NCI-H2081 (cell line): Measurements from ENCODE around the gene NGB.

Experiments
- DNase-seq, 2 experiments: peaks; one replicate each; lab custom pipeline; 2025; lab: John Stamatoyannopoulos, UW

Gene NGB

DNA sequence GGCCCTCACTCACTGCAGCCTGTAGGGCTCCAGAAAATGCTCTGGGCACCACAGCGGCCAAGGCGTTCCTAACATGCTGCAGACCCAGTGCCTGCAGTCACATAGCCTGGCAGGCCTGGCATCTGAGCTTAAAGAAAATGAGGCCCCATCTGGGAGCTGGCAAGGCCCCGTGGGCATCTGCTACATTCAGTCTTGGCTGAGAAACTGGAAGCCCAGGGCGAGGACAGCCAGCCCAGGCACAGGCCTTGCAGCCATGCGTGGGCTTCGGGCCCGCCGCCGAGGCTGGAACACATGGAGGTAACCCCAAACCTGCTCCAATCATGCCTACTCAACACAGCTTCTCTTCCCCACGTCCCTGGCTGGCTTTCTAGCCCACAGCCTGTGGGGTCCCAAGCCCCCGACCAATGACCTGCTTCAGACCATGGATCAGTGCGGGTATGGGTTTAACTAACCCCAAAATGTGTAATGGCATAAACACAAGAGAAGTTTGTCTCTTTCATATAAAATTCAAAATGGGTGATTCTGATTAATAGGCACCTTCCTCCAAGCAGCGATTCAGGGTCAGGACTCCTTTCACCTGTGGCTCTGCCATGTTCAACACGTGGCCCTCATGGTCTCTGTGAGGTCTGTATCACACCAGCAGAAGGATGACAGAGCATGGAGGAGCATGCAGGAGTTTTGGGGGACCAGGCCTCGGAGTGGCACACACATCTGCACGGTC is 6.4 kb downstream of the NGB start:
- no peak for DNase-seq

DNA sequence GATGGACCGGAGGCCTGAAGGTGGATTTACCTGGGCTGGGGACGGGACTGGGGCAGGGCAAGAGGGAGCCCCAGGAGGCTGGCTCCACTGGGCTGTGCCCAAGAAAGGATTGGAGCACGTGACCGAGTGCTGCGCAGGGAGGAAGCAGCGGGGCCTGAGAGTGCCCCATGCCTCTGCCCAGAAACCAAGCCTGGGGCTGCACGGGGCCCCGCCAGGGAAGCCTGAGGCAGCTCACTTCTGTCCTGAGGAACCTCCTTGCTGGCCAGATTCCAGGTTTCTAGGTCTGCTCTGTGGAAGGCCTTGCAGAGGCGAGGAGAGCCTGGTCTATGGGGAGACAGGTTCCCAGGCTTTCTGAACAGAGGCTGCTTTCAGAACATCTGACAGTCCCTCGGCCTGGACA is 10.4 kb downstream of the NGB start:
- DNase-seq, result no peak

DNA sequence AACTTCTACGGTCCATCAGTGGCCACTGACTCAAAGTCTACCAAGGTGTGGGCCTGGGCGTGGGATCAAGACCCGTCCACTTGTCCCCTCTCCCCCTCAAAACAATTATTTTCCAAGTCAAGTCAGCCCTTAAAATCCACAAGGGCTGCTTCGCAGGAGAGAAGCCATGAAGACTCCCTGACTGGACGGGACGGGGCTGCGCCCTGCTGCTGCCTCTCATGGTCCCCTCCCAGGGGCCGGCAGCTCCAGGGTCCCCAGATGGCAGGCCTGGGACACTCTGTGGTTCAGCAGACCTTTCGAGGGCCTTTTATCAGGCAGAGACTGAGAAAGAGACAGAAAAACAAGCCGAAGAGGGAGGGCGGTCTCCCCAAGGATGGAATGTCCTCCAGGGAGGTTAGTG is 10.8 kb downstream of the NGB start:
- no peak for DNase-seq

DNA sequence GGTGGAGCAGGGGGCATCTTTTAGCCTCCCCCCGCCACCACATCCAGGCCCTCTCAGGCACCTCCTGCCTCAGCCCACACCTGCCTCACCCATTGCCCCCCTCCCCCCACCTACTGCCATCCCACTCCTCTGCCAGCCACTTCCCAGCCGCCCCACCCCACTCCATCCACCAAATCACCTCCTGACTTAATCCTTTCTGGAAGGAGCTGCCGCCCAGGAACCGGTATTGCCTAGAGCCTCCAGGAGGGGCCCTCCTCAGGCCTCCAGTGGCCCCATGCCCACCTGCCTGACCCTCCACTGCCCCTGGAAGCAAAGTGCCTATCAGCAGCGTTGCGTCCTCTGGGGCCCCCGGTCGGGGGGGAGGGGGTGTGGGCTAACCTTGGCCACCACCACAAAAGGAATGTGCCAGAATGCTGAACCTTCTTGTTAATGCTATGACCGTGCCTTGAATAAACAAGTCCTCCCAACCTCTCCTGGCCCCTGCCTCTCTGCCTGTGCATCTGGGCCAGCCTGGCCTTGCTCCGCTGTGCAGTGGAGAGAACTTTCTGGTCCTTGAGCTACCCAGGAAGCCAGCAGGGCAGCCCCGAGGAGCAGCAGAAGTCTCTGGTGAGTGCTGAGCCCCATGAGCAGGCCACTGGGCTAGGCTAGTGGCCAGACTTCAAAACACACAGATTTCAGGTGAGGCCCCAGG is 11.8 kb downstream of the NGB start:
- no peak for DNase-seq

DNA sequence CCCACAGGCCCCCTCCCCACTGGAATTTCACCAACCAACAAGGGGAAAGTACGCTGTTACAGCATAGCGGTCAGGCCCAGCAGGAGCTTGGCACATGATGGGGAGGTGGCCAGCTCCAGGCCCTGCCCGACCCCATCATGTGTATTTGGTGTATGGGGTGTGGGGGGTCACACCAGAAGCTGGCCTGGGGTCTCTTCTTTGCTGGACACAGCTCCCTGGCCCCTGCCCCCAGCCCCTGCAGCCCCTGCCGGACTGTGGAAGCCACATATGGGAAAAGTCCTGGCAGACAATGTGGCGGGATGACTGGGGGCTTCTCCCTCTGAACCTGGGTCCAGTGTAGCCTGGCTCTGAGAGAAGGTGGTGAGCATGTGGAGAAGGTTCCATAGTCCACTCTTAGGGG is 12.4 kb downstream of the NGB start:
- no peak for DNase-seq

DNA sequence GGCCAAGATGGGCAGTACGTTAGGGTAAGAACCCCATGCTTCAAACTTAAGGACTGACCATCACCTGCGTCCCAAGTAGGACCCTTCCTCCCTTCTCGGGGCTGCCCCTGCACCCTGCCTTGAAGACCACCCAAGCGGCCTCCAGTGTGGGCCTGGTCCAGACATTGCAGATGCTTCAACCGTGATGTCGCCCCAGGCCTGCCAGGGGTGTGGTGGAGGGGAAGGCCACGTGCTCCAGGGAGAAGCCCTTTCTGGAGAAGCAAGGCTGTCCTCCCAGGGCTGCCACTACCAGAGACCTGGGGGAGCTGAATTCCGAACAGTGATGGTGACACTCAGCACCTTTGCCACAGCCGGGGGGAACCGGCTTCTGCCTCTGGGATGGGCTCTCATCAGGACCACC is 13.3 kb downstream of the NGB start:
- DNase-seq, result no peak

DNA sequence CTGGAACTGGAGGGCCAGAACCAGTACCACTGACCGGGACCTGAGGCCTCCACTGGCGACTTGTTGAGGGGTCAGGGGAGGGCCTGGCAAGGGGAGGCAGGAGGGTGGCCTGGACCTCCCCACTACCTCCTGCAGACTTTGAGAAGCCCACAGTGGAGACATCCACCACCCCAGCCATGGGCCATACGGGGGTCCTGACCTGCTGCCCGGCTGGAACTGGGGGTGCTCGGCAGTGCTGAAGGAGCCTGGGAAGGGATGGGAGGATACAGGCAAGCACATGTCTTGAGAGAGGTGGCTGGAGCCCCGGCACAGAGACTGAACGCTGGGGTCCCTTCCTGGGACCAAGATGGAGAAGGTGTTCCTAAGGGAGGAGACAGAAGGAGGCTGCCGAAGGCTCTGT is 14.3 kb downstream of the NGB start:
- no peak for DNase-seq

DNA sequence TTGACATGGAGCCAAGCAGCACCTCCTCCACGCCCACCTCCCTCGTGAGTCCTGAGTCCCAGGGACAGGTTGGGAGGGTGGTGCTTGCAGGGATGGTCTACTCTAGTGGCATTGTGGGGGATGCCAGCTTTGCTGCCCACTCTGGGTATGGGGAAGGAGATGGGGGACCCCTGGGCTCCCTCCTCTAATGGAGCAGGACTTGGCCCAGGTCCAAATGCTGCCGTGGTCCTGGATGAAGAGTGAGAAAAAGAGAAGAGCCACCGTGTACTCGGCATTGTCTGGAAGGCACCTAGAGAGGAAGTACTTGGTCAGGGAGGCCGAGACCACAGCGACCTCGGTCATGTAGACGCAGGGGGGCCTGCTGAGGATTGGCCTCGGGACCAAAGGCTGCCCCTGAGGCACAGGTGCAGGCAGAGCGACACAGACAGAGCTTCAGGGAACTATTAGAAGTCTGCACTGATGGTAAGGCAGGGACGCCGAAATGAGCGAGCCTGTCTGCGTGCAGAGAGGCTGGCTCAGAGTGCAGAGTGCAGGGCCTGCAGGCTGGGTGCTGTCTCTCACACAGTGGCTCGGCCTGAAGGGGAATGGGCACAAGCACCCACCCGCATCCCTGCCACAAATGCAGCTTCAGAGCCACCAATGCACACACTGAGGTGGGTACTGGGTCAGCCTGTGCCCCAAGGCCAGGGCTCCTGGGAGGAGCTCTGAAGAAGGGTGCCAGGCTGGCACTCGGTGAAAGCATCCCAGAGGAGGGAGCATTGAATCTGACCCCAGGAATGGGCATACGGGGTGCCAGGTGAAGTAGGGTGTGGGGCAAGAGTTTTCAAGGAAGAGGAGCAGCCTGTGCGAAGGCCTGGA is 17.4 kb downstream of the NGB start:
- DNase-seq, result no peak

DNA sequence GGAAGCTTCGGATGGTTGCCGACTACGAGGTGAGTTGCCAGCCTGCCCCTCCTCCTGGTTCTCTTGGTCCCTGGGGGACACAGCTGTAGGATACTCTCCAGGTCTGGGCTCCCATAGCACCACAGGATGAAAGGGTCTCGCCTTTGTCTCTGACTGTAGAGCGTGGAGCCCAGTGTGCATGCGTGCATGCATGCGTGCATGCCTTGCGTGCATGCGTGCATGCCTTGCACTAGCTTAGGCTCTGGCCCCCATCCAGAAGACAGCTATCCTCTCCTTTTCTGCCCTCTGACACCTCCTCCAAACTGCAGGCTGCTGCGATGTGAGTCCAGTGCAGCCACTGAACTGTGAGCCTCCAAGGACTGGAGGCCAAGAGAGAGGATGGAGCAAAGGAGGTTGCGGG is 19.1 kb downstream of the NGB start:
- no peak for DNase-seq

DNA sequence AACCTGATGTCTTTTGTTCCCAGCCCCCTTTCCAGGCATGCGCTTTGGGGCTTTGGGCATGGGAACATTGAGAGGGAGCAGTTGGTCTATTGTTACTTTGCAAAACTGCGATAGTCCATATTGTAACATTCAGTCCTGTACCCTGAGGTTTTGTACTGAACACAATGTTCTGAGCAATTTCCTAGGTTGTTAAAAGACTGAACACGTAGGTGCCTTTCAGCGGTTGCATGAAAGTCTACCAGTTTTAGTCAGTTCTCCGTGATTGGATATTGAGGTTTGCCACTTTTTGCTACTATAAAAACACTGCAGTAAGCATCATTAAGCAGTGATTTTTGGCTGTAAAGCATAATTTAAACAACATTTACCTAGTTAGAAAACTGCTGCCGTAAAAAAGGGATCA is 20.1 kb downstream of the NGB start:
- DNase-seq, result no peak

DNA sequence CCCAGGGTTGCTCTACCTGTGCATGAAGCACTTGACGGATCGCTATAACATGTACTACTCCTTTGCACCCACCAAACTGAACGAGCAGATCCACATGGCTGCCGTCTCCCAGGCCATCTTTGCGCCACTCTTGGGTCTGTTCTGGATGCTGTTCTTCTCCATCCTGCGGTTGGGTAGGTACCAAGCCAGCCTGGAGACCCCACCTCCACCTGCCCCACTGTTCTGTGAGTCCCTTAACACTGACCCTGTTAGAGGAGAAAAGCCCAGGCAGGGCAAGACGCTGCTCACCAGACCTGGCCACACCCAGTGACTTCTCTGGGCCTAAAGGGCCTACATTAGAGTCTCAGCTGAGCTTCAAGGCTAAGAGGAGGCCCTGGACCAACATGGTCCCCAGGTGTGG is 21.7 kb downstream of the NGB start:
- DNase-seq, result no peak

DNA sequence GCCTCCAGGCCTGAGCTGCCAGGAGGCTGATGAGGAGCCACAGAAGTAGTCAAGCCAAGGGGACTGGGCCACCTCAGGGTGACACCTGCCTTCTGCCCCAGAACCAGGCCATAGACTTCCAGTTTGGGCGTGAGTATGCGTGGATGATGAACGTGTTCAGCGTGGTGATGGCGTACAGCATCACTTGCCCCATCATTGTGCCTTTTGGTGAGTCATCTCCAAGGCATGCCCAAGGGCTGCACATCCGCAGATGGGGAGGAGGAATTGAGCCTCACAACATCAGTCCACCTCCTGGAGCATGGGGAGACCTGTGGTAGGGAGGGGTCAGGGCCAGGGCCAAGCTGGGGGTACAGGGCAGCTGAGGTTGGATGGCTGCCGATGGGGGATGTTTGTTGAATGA is 22.3 kb downstream of the NGB start:
- DNase-seq, result no peak

DNA sequence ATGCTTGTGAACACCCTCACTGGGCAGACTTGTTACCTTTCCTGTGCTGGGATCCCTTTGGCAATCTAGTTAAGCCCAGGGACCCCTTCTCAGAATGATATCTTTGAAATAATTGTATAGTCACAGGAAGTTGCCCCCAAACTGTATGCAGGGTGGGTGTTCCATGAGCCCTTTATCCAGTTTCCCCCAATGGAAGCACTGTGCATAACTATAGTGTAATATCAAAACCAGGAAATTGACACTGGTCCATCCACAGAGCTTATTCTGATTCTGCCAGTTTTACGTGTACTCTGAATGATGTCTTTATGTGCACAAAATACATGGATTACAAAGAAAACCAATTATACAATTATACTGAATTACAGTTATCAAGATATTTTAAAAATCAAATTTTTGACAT is 24.2 kb downstream of the NGB start:
- DNase-seq, result no peak

DNA sequence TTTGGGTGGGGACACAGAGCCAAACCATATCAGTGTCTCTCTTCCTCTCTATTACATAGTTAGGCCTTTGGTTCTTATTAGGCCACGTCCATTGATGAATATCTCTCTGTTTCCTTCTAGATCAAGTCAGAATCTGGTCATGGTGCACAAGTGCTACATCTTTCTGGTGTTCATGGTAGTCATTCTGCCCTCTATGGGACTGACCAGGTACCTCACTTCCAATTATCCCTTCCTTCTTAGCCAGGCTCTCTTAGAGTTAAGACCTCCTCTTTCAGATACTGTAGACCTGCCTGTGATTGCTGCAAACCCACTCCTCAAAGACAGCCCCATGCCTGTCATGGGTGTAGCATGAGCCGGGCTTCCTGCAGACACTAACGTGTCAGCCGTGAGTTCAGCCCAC is 25.2 kb downstream of the NGB start:
- DNase-seq, result no peak

DNA sequence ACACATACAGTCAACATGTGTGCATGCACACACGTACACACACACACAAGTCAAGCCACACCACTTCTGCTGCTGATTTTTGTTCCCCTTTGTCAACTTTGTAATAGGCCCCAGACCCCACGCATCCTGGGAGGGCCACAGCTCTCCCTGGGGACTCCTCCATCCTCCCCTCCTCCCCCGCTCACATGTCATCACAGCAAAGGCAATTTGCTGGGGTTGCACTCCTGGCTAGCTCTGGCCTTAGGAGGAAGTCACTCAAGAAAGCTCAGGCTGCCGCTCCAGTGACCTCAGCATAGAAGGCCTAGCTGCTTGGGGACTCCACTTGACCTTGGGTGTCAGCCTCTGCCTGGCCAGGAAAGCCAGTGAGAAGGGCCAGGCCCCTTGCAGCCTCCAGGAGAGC is 27.2 kb downstream of the NGB start:
- DNase-seq, result no peak

DNA sequence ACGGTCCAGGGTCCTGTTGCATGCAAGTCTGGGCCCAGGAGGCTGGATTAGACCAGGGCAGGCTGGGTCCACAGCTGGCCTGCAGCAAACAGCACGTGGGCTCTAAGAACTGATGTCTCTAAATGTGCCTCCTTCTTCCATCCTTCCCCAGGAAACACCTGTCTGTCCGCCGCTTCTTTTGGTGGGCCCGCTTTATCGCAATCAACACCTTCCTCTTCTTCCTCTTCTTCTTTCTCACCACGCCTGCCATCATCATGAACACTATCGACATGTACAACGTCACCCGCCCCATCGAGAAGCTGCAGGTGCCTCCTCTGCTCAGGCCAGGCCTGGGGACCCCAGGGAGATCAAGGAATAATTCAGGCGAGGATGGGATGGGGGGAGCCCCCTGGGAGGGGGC is 28.3 kb downstream of the NGB start:
- no peak for DNase-seq

DNA sequence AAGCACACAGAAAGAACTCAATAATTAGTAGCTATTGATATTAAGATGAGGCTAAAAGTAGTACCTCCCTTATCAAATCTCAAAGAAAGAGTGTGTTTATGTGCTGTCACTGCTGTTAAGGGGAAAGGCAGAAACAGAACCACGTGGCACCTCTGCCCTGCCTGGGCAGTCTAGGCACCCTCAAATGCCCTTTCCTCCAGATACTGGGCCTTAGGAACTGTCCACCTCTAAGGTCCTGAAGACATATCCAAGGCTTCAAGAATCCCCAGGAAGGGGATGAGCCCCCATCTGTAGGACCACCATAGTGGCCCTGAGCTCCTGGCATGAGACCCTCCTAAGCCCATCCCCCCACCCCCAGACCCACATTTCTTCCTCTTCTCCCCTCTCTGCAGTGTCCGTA is 29.1 kb downstream of the NGB start:
- no peak for DNase-seq

DNA sequence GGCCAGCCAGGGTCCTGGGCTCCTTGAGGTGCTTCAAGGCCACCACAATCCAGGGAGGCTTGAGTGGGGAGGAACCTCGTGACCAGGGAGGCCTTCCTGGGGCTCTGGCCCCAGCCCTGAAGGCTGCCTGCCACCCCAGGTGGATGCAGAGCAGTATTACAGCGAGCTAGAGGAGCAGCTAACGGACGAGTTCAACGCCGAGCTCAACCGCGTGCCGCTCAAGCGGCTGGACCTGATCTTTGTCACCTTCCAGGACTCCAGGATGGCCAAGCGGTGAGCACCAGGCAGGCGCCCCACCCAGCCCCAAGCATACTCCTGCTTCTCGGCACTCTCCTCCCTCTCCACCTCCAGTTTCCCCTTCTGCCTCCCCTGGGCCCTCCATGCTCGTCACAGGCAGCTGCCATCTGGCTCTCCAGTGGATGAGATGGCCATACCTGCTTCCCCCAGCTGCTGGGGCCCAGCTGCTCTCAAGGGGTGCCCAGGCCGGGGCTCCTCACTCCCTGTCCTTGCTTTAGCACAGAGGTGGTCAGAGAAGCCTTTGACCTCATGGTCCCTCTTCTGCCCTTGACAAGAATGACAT is 30.6 kb downstream of the NGB start:
- DNase-seq, result no peak

DNA sequence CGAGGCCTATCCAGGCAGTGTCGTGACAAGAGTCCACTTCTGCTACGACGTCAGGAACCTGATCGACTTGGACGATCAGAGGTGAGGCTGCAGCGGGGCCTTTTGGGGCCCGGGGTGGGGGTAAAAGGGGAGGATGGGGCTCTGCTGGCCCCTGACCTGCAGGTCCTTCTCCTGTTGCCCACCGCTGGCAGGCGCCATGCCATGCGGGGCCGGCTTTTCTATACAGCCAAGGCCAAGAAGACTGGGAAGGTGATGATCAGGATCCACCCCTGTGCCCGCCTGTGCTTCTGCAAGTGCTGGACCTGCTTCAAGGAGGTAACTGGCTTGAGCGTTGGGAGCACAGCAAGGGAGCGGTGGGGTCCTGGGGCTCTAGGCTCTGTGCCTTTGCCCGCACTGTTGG is 31.6 kb downstream of the NGB start:
- DNase-seq, result no peak

DNA sequence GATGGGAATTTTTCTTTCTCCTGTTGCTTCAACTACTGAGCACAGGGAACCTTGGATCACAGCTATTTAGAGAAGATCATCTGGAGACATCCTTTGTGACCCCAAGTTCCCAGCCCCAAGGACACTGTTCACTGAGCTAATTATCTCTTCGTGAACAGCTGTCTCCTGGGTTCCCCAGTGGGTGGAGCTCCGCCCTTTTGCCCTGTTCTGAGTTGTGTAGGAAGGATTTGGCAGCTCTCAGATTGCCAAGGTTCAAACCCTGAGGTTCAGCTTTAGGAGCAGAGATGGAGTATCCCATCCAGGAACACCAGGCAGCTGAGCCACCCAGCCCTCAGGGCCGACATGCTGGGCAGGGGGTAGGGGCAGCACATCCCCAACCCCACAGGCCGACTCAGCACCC is 32.0 kb downstream of the NGB start:
- DNase-seq, result no peak

DNA sequence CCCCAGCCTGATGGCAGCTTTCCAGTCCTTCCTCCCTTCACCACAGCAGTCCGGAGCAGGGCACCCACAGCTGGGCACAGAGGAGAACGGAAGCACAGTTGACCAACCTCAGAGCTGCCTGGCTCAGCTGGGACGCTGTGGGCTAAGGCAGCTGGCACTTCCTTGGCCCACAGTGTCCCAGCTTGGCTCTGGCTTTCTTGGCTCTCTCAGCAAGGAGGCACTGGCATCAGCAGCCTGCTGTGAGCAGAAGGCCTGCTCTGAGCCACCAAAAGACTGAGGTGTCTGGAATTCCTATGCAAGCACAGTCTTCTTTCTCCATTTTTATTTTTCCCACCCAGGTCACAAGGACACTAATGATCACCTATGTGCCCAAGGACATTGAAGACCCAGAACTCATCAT is 32.6 kb downstream of the NGB start:
- DNase-seq, result no peak

DNA sequence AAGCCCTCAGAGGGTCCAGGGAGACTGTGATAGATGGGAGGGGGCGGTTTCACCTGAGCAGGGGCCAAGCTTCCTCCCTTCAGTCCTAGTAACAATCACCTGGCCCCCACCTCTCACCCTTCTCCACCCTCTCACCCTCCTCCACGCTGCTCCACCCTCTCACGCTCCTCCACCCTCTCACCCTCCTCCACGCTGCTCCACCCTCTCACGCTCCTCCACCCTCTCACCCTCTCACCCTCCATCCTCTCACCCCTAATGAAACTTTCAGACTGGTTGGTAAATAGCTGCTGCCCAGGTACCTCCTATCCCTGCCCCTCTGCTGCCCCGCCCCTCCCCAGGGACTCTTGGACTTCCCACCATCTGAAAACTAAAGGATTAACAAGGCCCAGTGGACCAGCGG is 34.2 kb downstream of the NGB start:
- DNase-seq, result no peak

DNA sequence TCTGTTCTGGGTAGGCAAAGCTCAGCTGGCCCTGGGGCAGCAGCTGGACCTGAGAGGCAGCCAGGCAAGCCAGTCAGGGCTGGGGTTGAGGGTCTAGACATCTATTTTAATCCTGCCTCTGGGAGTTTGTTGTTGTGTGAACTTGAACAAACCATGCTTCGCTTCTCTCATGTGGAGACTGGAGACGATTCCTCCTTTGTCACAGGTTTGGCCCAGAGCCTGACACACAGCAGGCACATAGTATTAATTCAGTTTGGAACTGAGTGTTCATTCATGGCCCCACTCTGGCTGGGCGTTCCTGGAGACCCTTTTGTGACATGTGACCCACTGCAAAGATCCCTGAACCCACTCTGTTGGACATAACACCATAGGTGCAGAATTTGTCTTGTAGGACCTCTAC is 39.3 kb downstream of the NGB start:
- DNase-seq, result no peak
